Lower leg skin (tissue), 4 donors: Measurements from ENCODE around the gene NRM. TPM values are rescaled to one million over a fixed set of nuclear protein-coding genes. Genes with fewer than 3 reads are reported as not detected.

Experiments
- DNase-seq, 2 donors: peaks; one replicate each; pipeline ENCODE4 v3.0.0-alpha.2; 2019; ENCODE audit warnings: low spot score in 2 of 2
- H3K4me3 ChIP-seq: fragments of 200-600 bp; sonication (generic); 2 replicates; pipeline ENCODE4 v1.5.1; 2017; ENCODE audit warnings: mild to moderate bottlenecking, low read depth; ENCODE audit not compliant: poor library complexity, severe bottlenecking
- CTCF ChIP-seq, 3 donors: fragments of 450-650 bp; IDR thresholded peaks; one replicate each; pipeline ENCODE4 v1.5.1; 2016; ENCODE audit warnings: antibody characterized with exemption in 3 of 3, mild to moderate bottlenecking in 3 of 3, moderate library complexity in 2 of 3
- POLR2A ChIP-seq, 2 donors: fragments of 450-650 bp; IDR thresholded peaks; one replicate each; pipeline ENCODE4 v1.6.1; 2016 to 2017; ENCODE audit warnings: antibody characterized with exemption in 2 of 2, mild to moderate bottlenecking in 1 of 2, moderate library complexity in 1 of 2
- WGBS, 2 donors: methylation state at CpG; one replicate each; pipeline ENCODE4 v1.1.5; 2018; 5-methylcytosine and 5-hydroxymethylcytosine counted together
- intact Hi-C: fragments of 100-400 bp; cut with DNase I; formaldehyde crosslinking; loops from one replicate; pipeline ENCODE4 v1.15.0; 2023; ENCODE audit warnings: low total_unique reads
- total RNA-seq, 4 donors: library from RNA; depleted of rRNA; stranded (reverse); fragments of >200 nt; gene quantifications; one replicate each; pipeline ENCODE4 v1.1.0, GENCODE V29; 2016

NRM gene
- total RNA-seq, 4 donors from 2014 or later: 4.3 to 6.9 (median 6.1) TPM

DNA sequence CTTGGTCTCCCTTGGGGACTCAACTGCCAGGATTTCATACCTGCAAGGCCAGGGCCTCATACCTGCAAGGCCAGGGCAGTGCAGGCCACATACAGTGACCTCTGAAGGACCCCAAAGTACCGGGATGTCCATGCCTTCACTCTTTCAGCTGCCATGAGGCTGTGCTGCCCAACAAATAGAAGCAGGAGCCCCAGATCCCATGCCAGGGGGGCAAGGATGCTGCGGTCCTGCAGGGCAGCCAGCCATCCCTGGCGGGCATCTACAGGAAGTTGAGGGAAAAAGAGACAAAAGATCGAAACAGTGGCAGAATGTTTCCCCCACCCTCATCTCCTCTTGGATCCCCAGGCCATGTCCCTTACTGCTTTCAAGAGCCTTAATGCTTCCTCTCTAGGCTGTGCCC is 799 bp downstream of the NRM start:
- intact Hi-C loops: no loop called here
- no peak overlapping the region for H3K4me3 ChIP-seq
- TF ChIP-seq POLR2A (IDR thresholded peaks at IDR 0.05): no peak
- TF ChIP-seq CTCF (IDR thresholded peaks at IDR 0.05): no peak
- WGBS, 2 donors: 7 to 18% methylated on average over 4 of the region's 4 CpGs
- DNase-seq: no peak

GRCh38 chr6:30689022-30689865 is 1.5 kb downstream of the NRM start:
- H3K4me3 ChIP-seq: no peak overlapping the region
- TF ChIP-seq POLR2A (IDR thresholded peaks at IDR 0.05): no peak
- TF ChIP-seq CTCF (IDR thresholded peaks at IDR 0.05): no peak
- no peak for DNase-seq
- intact Hi-C loops: no loop called here
- WGBS, 2 donors: 62 to 69% methylated on average over 11 of the region's 11 CpGs

- TF ChIP-seq CTCF (IDR thresholded peaks at IDR 0.05): no peak
- no peak for TF ChIP-seq POLR2A (IDR thresholded peaks at IDR 0.05)
- no peak overlapping the region for H3K4me3 ChIP-seq
- 41 to 57% methylated on average over 9 of the region's 9 CpGs for WGBS, 2 donors
- DNase-seq: no peak
- intact Hi-C loops: no loop called here
Measured at GRCh38 chr6:30688569-30688968, 2.2 kb downstream of the NRM start.

DNA sequence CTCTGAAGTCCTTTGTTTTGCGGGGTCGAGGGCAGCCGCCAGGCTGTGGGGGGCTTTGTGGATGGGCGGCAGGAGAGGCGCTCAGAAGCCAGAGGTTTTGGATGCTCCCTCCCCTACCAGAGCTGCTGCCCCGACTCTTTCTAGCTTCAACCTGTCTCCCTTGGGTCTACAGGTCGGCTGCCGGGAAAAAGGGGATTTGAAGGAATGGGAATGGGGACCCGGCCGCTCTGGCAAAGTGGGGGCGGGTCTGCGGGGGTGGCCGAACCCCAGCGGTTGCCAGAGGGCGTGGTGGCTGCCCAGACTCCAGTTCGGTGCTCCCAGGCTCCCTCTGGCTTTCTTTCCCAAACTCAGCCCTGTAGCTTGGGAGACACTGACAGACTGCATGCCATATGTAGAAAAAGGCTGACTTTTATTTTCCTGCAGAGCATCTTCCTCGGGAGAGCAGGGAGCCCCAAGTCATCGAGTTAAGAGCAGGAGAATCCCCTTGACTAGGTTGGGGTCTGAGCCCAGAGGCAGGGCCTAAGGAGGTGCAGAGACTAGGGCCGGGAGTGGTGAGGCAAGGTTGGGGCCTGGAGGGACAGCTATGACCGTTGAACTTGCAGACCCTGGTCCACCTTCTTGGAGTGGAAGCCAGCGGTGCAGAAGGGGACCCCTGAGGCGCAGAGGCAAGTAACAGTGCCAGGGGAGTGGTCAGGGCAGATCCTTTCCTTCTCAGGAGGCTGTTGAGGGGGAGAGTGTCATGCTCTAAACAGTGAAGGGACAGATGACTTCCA is 2.9 kb downstream of the NRM start:
- intact Hi-C loops: no loop called here
- DNase-seq: no peak
- WGBS, 2 donors: 5% methylated on average over 22 of the region's 22 CpGs
- no peak for TF ChIP-seq POLR2A (IDR thresholded peaks at IDR 0.05)
- no peak for TF ChIP-seq CTCF (IDR thresholded peaks at IDR 0.05)
- peak overlapping the region; percentile 76 for H3K4me3 ChIP-seq

- intact Hi-C loops: no loop called here
- peak; percentile 96 to 99 for DNase-seq
- TF ChIP-seq POLR2A (IDR thresholded peaks at IDR 0.05): no peak
- TF ChIP-seq CTCF (IDR thresholded peaks at IDR 0.05): no peak
- peak overlapping the region; percentile 76 for H3K4me3 ChIP-seq
- 1 to 2% methylated on average over 48 to 49 of the region's 52 CpGs for WGBS, 2 donors
Measured at GRCh38 chr6:30686908-30687658, 3.7 kb downstream of the NRM start.
